ENCODE measurements around the gene RMI2.
"Not testable (repeated sequence)": the region's sequence is repeated elsewhere in the genome, so short reads cannot be mapped to it uniquely, and the experiment has no call there.

Gene RMI2

GRCh38 chr16:11370084-11370931 lies 25.0 kb downstream of the RMI2 start:
- no peak for DNase-seq (ENCODE audit: low spot score)
- TF ChIP-seq CTCF (IDR thresholded peaks at IDR 0.05; ENCODE audit: extremely low read depth, missing control alignments) = no peak

DNA sequence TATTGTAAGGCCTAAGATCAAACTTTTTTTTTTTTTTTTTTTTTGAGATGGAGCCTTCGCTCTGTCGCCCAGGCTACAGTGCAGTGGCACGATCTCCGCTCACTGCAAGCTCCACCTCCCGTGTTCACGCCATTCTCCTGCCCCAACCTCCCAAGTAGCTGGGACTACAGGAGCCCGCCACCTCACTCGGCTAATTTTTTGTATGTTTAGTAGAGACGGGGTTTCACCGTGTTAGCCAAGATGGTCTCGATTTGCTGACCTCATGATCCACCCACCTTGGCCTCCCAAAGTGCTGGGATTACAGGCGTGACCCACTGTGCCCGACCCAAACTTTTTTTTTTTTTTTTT lies 25.6 kb downstream of the RMI2 start:
- not testable (repeated sequence) for DNase-seq (ENCODE audit: low spot score)

- TF ChIP-seq CTCF (IDR thresholded peaks at IDR 0.05; ENCODE audit: extremely low read depth, missing control alignments) = no peak
- DNase-seq (ENCODE audit: low spot score) = no peak
These were observed 27.0 kb downstream of the RMI2 start for GRCh38 chr16:11372073-11372828.

GRCh38 chr16:11372829-11373306 lies 27.6 kb downstream of the RMI2 start:
- no peak for TF ChIP-seq CTCF (IDR thresholded peaks at IDR 0.05; ENCODE audit: extremely low read depth, missing control alignments)
- DNase-seq (ENCODE audit: low spot score) = no peak

DNA sequence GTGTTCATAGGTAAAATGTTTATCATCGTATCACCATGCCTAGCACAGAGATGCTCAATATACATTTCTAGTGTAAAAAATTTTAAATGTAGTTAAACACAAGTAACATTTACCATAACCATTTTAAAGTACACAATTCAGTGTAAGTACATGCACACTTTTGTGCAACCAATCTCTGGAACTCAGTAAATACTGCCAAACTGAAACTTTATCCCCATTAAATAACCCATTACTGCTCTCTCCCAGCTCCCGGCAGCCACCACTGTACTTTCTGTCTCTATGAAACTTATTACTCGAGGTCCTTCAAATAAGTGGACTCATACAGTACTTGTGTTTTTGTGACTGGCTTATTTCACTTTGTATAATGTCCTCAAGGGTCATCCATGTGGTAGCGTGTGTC lies 29.0 kb downstream of the RMI2 start:
- DNase-seq (ENCODE audit: low spot score) = no peak
- TF ChIP-seq CTCF (IDR thresholded peaks at IDR 0.05; ENCODE audit: extremely low read depth, missing control alignments) = no peak

GRCh38 chr16:11377154-11377553 lies 31.9 kb downstream of the RMI2 start:
- DNase-seq (ENCODE audit: low spot score) = no peak
- TF ChIP-seq CTCF (IDR thresholded peaks at IDR 0.05; ENCODE audit: extremely low read depth, missing control alignments) = no peak

- not testable (repeated sequence) for DNase-seq (ENCODE audit: low spot score)
These were observed 33.7 kb downstream of the RMI2 start for GRCh38 chr16:11378951-11379350.

GRCh38 chr16:11379420-11379819 lies 34.2 kb downstream of the RMI2 start:
- TF ChIP-seq CTCF (IDR thresholded peaks at IDR 0.05; ENCODE audit: extremely low read depth, missing control alignments) = no peak
- DNase-seq (ENCODE audit: low spot score) = peak; percentile 75
